Osteocyte (in vitro differentiated cells): ENCODE measurements around the gene FAM151B. TPM values are rescaled to one million over a fixed set of nuclear protein-coding genes. Genes with fewer than 3 reads are reported as not detected.

Source experiments
- DNase-seq: peaks from one replicate; pipeline ENCODE4 v3.0.0; 2021; ENCODE audit warnings: mixed read lengths; ENCODE audit not compliant: unreplicated experiment; ENCODE audit errors: extremely low spot score
- H3K27ac Mint-ChIP-seq: one replicate; pipeline ENCODE4 v1.8.0; 2021; ENCODE audit warnings: mild to moderate bottlenecking, mixed read lengths; ENCODE audit not compliant: unreplicated experiment
- H3K27me3 Mint-ChIP-seq: one replicate; pipeline ENCODE4 v1.8.0; 2021; ENCODE audit warnings: mixed read lengths; ENCODE audit not compliant: unreplicated experiment
- H3K36me3 Mint-ChIP-seq: one replicate; pipeline ENCODE4 v1.8.0; 2021; ENCODE audit warnings: mixed read lengths; ENCODE audit not compliant: unreplicated experiment
- H3K4me1 Mint-ChIP-seq: one replicate; pipeline ENCODE4 v1.8.0; 2021; ENCODE audit warnings: mixed read lengths; ENCODE audit not compliant: unreplicated experiment
- H3K4me3 Mint-ChIP-seq: one replicate; pipeline ENCODE4 v1.8.0; 2021; ENCODE audit warnings: mild to moderate bottlenecking, moderate library complexity, mixed read lengths; ENCODE audit not compliant: unreplicated experiment
- H3K9me3 Mint-ChIP-seq: one replicate; pipeline ENCODE4 v1.8.0; 2021; ENCODE audit warnings: mixed read lengths; ENCODE audit not compliant: unreplicated experiment
- CTCF ChIP-seq: fragments of 200-600 bp; sonication (generic); IDR thresholded peaks from 2 replicates; pipeline ENCODE4 v1.5.0; 2021; ENCODE audit warnings: antibody characterized with exemption, mild to moderate bottlenecking, moderate library complexity
- total RNA-seq: library from RNA; stranded (reverse); gene quantifications from 2 replicates; pipeline ENCODE4 v1.2.1, GENCODE V29; 2021

FAM151B gene
- total RNA-seq, 1 donor from 2014 or later = 4.9 TPM

GRCh38 chr5:80516826-80517225 is 28.9 kb downstream of the FAM151B start:
- Mint-ChIP-seq H3K27ac (no peak overlapping the region), H3K4me1 (peaks cover 2% of the 10 kb centered on the region), H3K4me3 (no peak overlapping the region), H3K27me3 (no peaks in the 10 kb centered on the region), H3K9me3 (no peaks in the 10 kb centered on the region), H3K36me3 (peaks cover 21% of the 10 kb centered on the region)
- no peak for DNase-seq
- no peak for TF ChIP-seq CTCF

- no peaks in the 10 kb centered on the region for H3K27me3 Mint-ChIP-seq
- H3K36me3 Mint-ChIP-seq = peaks cover 2% of the 10 kb centered on the region
- no peak overlapping the region for H3K4me3 Mint-ChIP-seq
- no peak for TF ChIP-seq CTCF
- no peaks in the 10 kb centered on the region for H3K4me1 Mint-ChIP-seq
- DNase-seq = no peak
- no peak overlapping the region for H3K27ac Mint-ChIP-seq
- peaks cover 16% of the 10 kb centered on the region for H3K9me3 Mint-ChIP-seq
Measured at GRCh38 chr5:80540691-80541090, 52.8 kb downstream of the FAM151B start.

- H3K27ac Mint-ChIP-seq = no peak overlapping the region
- TF ChIP-seq CTCF = no peak
Measured at GRCh38 chr5:80541392-80541791, 53.5 kb downstream of the FAM151B start.

GRCh38 chr5:80554646-80555045 is 66.7 kb downstream of the FAM151B start:
- no peak overlapping the region for H3K27ac Mint-ChIP-seq
- no peak for TF ChIP-seq CTCF
- no peak for DNase-seq
- H3K27me3 Mint-ChIP-seq = peaks cover 56% of the 10 kb centered on the region
- no peak overlapping the region for H3K4me3 Mint-ChIP-seq
- H3K36me3 Mint-ChIP-seq = no peaks in the 10 kb centered on the region
- no peaks in the 10 kb centered on the region for H3K9me3 Mint-ChIP-seq
- no peaks in the 10 kb centered on the region for H3K4me1 Mint-ChIP-seq

More at GRCh38 chr5:80541392-80541791, 53.5 kb downstream of the FAM151B start:
- no peak overlapping the region for H3K4me3 Mint-ChIP-seq
- peaks cover 2% of the 10 kb centered on the region for H3K36me3 Mint-ChIP-seq
- H3K4me1 Mint-ChIP-seq = no peaks in the 10 kb centered on the region
- no peaks in the 10 kb centered on the region for H3K27me3 Mint-ChIP-seq
- peaks cover 11% of the 10 kb centered on the region for H3K9me3 Mint-ChIP-seq
- no peak for DNase-seq

DNA sequence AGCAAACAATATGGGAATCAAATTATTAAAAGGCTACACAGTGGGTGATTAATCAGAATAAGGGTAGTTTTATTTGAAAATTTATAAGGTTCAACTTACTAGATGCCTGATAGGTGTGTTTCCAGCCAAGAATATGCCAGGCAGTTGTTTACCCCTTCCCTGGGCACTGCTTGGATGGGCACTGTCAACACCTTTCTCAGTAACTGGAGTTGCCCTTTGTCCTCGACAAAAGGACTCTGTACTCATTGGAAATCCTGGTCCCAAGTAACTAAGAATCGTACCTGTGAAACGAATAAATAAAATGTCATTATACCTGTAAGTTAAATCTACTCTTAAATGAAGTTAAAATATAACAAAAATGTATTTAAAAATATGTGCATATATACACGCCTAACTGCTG is 67.2 kb downstream of the FAM151B start:
- H3K36me3 Mint-ChIP-seq = no peaks in the 10 kb centered on the region
- H3K9me3 Mint-ChIP-seq = no peaks in the 10 kb centered on the region
- no peaks in the 10 kb centered on the region for H3K4me1 Mint-ChIP-seq
- TF ChIP-seq CTCF = no peak
- H3K27ac Mint-ChIP-seq = no peak overlapping the region
- H3K4me3 Mint-ChIP-seq = no peak overlapping the region
- peaks cover 54% of the 10 kb centered on the region for H3K27me3 Mint-ChIP-seq
- DNase-seq = no peak
